Measurements from ENCODE around the gene HLA-DPB1.

Gene HLA-DPB1

GRCh38 chr6:33113755-33114154 lies 38.0 kb downstream of the HLA-DPB1 start:
- Histone ChIP-seq H3K4me3 (ENCODE audit: low read length) (no peak overlapping the region), H3K9ac (ENCODE audit: low read length) (no peak overlapping the region), H3K27me3 (ENCODE audit: control insufficient read depth, insufficient read depth, low read length) (peaks cover 33% of the 10 kb centered on the region), H3K36me3 (ENCODE audit: control insufficient read depth, insufficient read depth, low read length) (no peaks in the 10 kb centered on the region), H3K4me1 (ENCODE audit: control insufficient read depth, insufficient read depth, low read length) (no peaks in the 10 kb centered on the region), H3K9me3 (ENCODE audit: control insufficient read depth, low read length) (no peaks in the 10 kb centered on the region)

DNA sequence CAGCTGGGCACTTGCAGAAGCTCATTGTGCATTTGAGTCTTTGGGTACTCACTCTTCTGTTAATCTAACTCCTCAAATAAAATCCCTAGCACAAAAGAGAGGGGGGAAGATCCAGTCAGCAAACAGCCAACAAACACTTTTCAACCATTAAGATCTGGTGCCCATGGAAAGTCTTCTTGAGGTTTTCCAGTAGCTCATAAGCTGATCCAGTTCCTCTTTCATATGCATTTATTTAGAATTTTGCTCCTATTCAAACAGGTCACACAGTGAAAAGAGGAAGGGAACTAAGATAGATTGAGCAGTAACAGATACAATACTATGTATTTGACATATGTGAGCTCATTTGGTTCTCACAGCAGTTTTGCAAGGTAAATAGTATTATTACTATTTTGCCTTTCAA lies 38.6 kb downstream of the HLA-DPB1 start:
- H3K4me1 ChIP-seq (ENCODE audit: control insufficient read depth, insufficient read depth, low read length), result no peaks in the 10 kb centered on the region
- H3K4me3 ChIP-seq (ENCODE audit: low read length), result no peak overlapping the region
- no peak overlapping the region for H3K9ac ChIP-seq (ENCODE audit: low read length)
- no peaks in the 10 kb centered on the region for H3K36me3 ChIP-seq (ENCODE audit: control insufficient read depth, insufficient read depth, low read length)
- no peaks in the 10 kb centered on the region for H3K9me3 ChIP-seq (ENCODE audit: control insufficient read depth, low read length)
- H3K27me3 ChIP-seq (ENCODE audit: control insufficient read depth, insufficient read depth, low read length), result peaks cover 33% of the 10 kb centered on the region

- no peaks in the 10 kb centered on the region for H3K4me1 ChIP-seq (ENCODE audit: control insufficient read depth, insufficient read depth, low read length)
- H3K27me3 ChIP-seq (ENCODE audit: control insufficient read depth, insufficient read depth, low read length), result peaks cover 33% of the 10 kb centered on the region
- H3K36me3 ChIP-seq (ENCODE audit: control insufficient read depth, insufficient read depth, low read length), result no peaks in the 10 kb centered on the region
- H3K9me3 ChIP-seq (ENCODE audit: control insufficient read depth, low read length), result no peaks in the 10 kb centered on the region
- H3K4me3 ChIP-seq (ENCODE audit: low read length), result no peak overlapping the region
- H3K9ac ChIP-seq (ENCODE audit: low read length), result no peak overlapping the region
Observed at GRCh38 chr6:33116417-33116816, 40.6 kb downstream of the HLA-DPB1 start.

DNA sequence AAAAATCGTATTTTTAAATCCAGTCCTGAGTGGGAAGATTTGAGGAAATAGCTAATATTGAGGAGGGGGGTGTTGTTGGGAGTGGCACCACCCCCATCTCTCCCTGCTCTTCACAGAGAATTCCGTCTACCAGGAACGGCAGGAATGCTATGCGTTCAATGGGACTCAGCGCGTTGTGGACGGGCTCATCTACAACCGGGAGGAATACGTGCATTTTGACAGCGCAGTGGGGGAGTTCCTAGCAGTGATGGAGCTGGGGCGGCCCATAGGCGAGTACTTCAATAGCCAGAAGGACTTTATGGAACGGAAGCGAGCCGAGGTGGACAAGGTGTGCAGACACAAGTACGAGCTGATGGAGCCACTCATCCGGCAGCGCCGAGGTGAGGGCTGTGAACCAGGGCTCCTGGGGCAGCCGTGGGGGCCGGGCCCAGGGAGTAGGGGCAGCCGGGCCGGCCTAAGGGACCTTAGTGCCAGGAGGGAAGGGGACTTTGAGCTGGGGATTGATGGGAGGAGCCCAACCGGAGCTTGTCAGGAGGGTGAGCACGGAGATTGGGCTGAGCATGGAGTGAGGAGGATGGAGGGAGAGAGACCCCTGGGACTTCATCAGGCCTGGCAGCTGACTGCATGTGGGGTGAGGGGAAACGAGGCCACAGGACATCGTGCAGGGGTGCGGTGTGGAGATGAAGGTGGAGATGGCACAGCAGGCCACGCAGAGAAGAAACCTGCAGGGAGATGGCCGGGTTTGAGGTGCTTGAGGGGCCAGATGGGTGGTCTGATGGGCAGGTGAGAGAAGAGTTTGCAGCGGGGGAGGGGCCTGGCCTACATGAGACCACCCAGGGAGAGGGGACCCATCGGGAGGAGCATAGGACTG lies 41.3 kb downstream of the HLA-DPB1 start:
- Histone ChIP-seq H3K27me3 (ENCODE audit: control insufficient read depth, insufficient read depth, low read length) (peaks cover 33% of the 10 kb centered on the region), H3K4me1 (ENCODE audit: control insufficient read depth, insufficient read depth, low read length) (no peaks in the 10 kb centered on the region), H3K36me3 (ENCODE audit: control insufficient read depth, insufficient read depth, low read length) (no peaks in the 10 kb centered on the region), H3K9me3 (ENCODE audit: control insufficient read depth, low read length) (no peaks in the 10 kb centered on the region), H3K4me3 (ENCODE audit: low read length) (no peak overlapping the region), H3K9ac (ENCODE audit: low read length) (no peak overlapping the region)

- Histone ChIP-seq H3K27me3 (ENCODE audit: control insufficient read depth, insufficient read depth, low read length) (peaks cover 28% of the 10 kb centered on the region), H3K36me3 (ENCODE audit: control insufficient read depth, insufficient read depth, low read length) (no peaks in the 10 kb centered on the region), H3K4me3 (ENCODE audit: low read length) (no peak overlapping the region), H3K9ac (ENCODE audit: low read length) (no peak overlapping the region), H3K9me3 (ENCODE audit: control insufficient read depth, low read length) (no peaks in the 10 kb centered on the region), H3K4me1 (ENCODE audit: control insufficient read depth, insufficient read depth, low read length) (no peaks in the 10 kb centered on the region)
Observed at GRCh38 chr6:33117811-33118277, 42.1 kb downstream of the HLA-DPB1 start.

DNA sequence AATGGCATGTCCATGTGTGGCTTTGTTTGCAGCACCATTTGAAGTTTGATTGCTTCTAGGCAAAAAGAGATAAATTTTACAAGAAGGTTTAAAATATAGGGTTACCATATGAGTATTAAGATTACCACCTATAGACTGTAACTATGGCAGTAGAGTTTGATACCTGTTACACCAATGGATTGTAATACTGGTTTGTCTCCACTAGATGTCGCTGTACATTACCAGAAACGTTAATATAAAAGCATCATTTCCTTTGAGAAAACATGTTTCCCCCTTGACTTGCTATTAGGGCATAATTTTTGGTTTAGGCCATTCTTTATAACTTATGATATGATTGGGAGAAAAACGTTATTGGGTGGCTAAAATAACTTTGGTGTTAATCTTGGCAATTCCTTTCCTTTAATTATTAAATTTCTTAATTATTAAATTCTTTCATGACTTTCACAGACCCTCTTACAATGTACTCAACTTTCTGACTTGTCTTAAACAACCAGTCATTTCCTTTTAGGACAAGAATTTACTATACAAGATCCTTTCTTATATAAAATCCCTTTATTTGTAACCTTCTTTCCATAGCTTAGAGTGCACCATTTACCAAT lies 42.8 kb downstream of the HLA-DPB1 start:
- H3K36me3 ChIP-seq (ENCODE audit: control insufficient read depth, insufficient read depth, low read length), result no peaks in the 10 kb centered on the region
- H3K9me3 ChIP-seq (ENCODE audit: control insufficient read depth, low read length), result no peaks in the 10 kb centered on the region
- no peaks in the 10 kb centered on the region for H3K4me1 ChIP-seq (ENCODE audit: control insufficient read depth, insufficient read depth, low read length)
- H3K27me3 ChIP-seq (ENCODE audit: control insufficient read depth, insufficient read depth, low read length), result peaks cover 26% of the 10 kb centered on the region
- H3K9ac ChIP-seq (ENCODE audit: low read length), result no peak overlapping the region
- no peak overlapping the region for H3K4me3 ChIP-seq (ENCODE audit: low read length)

- H3K4me1 ChIP-seq (ENCODE audit: control insufficient read depth, insufficient read depth, low read length), result no peaks in the 10 kb centered on the region
- H3K4me3 ChIP-seq (ENCODE audit: low read length), result no peak overlapping the region
- H3K9me3 ChIP-seq (ENCODE audit: control insufficient read depth, low read length), result no peaks in the 10 kb centered on the region
- H3K27me3 ChIP-seq (ENCODE audit: control insufficient read depth, insufficient read depth, low read length), result peaks cover 21% of the 10 kb centered on the region
- H3K36me3 ChIP-seq (ENCODE audit: control insufficient read depth, insufficient read depth, low read length), result no peaks in the 10 kb centered on the region
- H3K9ac ChIP-seq (ENCODE audit: low read length), result no peak overlapping the region
Observed at GRCh38 chr6:33120001-33120400, 44.2 kb downstream of the HLA-DPB1 start.

- no peaks in the 10 kb centered on the region for H3K4me1 ChIP-seq (ENCODE audit: control insufficient read depth, insufficient read depth, low read length)
- H3K4me3 ChIP-seq (ENCODE audit: low read length), result no peak overlapping the region
- no peak overlapping the region for H3K9ac ChIP-seq (ENCODE audit: low read length)
- H3K36me3 ChIP-seq (ENCODE audit: control insufficient read depth, insufficient read depth, low read length), result no peaks in the 10 kb centered on the region
- H3K9me3 ChIP-seq (ENCODE audit: control insufficient read depth, low read length), result no peaks in the 10 kb centered on the region
- peaks cover 7% of the 10 kb centered on the region for H3K27me3 ChIP-seq (ENCODE audit: control insufficient read depth, insufficient read depth, low read length)
Observed at GRCh38 chr6:33123181-33123580, 47.4 kb downstream of the HLA-DPB1 start.

DNA sequence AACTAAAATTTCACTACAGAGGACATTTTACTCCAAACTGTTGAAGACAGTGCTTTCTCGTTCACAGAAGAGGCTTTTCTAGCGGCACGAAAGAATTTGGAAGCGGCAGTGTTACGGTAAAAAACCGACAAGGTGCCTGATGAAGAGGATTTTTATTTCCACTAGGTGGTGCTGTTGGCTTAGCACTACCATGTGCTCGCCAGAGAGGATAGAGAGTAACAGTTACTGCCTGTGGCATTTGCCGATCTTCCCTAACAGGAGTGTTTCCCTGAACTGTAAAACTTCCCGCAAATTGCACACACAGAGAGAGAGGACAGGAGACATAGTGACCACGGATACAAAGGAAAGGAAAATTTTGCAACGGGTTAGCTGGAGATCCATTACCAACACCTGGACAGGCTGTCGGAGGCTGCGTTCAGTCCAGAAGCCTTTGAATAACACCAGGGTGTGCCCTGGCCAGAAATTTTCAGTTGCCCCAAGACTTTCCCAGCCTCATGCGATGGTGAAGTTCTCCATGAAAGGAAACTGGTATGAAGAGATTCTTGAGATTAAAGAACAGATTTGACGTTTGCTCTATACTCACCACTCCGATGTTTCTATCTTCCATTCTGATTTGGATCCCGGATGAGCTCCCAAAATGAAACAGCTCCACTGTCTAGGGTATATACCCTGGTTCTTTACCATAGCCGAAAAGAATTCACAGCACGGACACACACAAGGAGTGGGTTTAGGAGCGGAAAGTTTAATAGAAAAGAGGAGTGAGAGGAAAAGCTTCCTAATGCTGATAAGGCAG lies 48.1 kb downstream of the HLA-DPB1 start:
- Histone ChIP-seq H3K4me1 (ENCODE audit: control insufficient read depth, insufficient read depth, low read length) (no peaks in the 10 kb centered on the region), H3K27me3 (ENCODE audit: control insufficient read depth, insufficient read depth, low read length) (peaks cover 7% of the 10 kb centered on the region), H3K36me3 (ENCODE audit: control insufficient read depth, insufficient read depth, low read length) (no peaks in the 10 kb centered on the region), H3K9ac (ENCODE audit: low read length) (no peak overlapping the region), H3K9me3 (ENCODE audit: control insufficient read depth, low read length) (no peaks in the 10 kb centered on the region), H3K4me3 (ENCODE audit: low read length) (no peak overlapping the region)

DNA sequence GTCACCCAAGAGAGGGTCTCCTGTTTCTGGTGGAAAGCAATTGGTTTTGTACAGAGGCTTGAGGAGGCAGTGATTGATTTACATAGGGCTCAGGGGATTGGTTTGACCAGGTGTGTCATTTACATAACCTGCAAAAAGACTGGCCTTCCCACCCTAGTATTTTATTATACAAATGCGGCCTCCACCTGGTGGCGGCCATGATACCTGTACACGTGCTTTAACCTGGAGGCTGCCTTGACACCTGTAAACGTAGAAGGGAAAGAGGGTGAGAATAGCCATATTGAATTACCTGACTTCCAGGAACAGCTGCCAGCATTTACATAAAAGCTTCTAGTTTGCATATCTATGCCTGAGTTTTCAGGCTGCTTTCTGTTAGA lies 48.7 kb downstream of the HLA-DPB1 start:
- Histone ChIP-seq H3K4me1 (ENCODE audit: control insufficient read depth, insufficient read depth, low read length) (no peaks in the 10 kb centered on the region), H3K4me3 (ENCODE audit: low read length) (no peak overlapping the region), H3K9me3 (ENCODE audit: control insufficient read depth, low read length) (no peaks in the 10 kb centered on the region), H3K27me3 (ENCODE audit: control insufficient read depth, insufficient read depth, low read length) (peaks cover 7% of the 10 kb centered on the region), H3K9ac (ENCODE audit: low read length) (no peak overlapping the region), H3K36me3 (ENCODE audit: control insufficient read depth, insufficient read depth, low read length) (no peaks in the 10 kb centered on the region)

DNA sequence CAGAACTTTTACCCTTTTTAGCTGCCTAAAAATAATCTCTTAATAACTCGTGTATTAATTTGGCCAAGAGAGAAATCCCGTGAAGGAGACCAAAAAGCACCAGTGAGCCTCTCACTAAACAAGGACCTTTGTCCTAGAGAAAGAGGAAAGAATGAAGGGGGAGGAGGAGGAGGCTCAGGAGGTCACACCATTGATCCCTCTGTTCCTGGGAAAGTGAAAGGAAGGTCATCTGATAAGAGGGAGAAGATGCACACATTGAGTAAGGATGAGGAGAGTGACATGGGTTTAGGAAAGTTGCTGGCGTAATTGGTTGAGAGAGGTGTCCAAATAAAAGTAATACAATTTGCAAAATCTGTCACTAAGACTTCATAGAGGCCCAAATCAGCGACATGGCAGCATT lies 49.2 kb downstream of the HLA-DPB1 start:
- no peak overlapping the region for H3K9ac ChIP-seq (ENCODE audit: low read length)
- H3K27me3 ChIP-seq (ENCODE audit: control insufficient read depth, insufficient read depth, low read length), result peaks cover 7% of the 10 kb centered on the region
- no peak overlapping the region for H3K4me3 ChIP-seq (ENCODE audit: low read length)
- no peaks in the 10 kb centered on the region for H3K36me3 ChIP-seq (ENCODE audit: control insufficient read depth, insufficient read depth, low read length)
- H3K4me1 ChIP-seq (ENCODE audit: control insufficient read depth, insufficient read depth, low read length), result no peaks in the 10 kb centered on the region
- H3K9me3 ChIP-seq (ENCODE audit: control insufficient read depth, low read length), result no peaks in the 10 kb centered on the region
